Urinary bladder (tissue), 4 donors: ENCODE measurements around the gene GHDC. TPM values are rescaled to one million over a fixed set of nuclear protein-coding genes. Genes with fewer than 3 reads are reported as not detected.
"Not testable (repeated sequence)": the region's sequence is repeated elsewhere in the genome, so short reads cannot be mapped to it uniquely, and the experiment has no call there.

Source experiments
- DNase-seq: peaks from one replicate; pipeline ENCODE4 v3.0.0-alpha.2; 2015; ENCODE audit errors: extremely low spot score
- H3K27ac ChIP-seq: one replicate; pipeline ENCODE4 v1.5.1; 2013; ENCODE audit warnings: low read depth, mild to moderate bottlenecking, moderate library complexity
- H3K36me3 ChIP-seq: one replicate; pipeline ENCODE4 v1.6.1; 2013; ENCODE audit warnings: mild to moderate bottlenecking, moderate library complexity; ENCODE audit not compliant: insufficient read depth
- H3K4me1 ChIP-seq: one replicate; pipeline ENCODE4 v1.6.1; 2013; ENCODE audit warnings: mild to moderate bottlenecking, moderate library complexity; ENCODE audit not compliant: insufficient read depth
- H3K4me3 ChIP-seq: one replicate; pipeline ENCODE4 v1.5.1; 2013; ENCODE audit warnings: low read depth, low read length
- whole genome bisulfite sequencing: extraction: QIAGEN DNeasy Blood & Tissue Kit; methylation state at CpG from one replicate; pipeline ENCODE4 v1.1.7; 2013; 5-methylcytosine and 5-hydroxymethylcytosine counted together
- polyA plus RNA-seq: library from polyadenylated mRNA; stranded (reverse); fragments of 200-250 nt; gene quantifications from one replicate; pipeline ENCODE4 v1.2.3, GENCODE V29; 2013
- total RNA-seq: library from RNA; depleted of rRNA; stranded (reverse); fragments of >200 nt; gene quantifications from one replicate; pipeline ENCODE4 v1.2.3, GENCODE V29; 2014
- donor health status: healthy with polysubstance abuse.
- donor health status: healthy.

Gene GHDC
- total and polyA plus RNA-seq, 2 donors, result 6.7 to 32.0 TPM

- H3K4me3 ChIP-seq, H3K4me1 ChIP-seq, H3K27ac ChIP-seq, DNase-seq, H3K36me3 ChIP-seq: not testable (repeated sequence)
- WGBS, result 98% methylated on average over 7 of the region's 7 CpGs
Observed at GRCh38 chr17:42140690-42141089, 53.6 kb downstream of the GHDC start.

Other genes starting within 250 kb of the GHDC start
- gene CNP, start 227.7 kb downstream of the GHDC start, total RNA-seq, result 28.7 TPM
- gene CNP, start 227.7 kb downstream of the GHDC start, polyA plus RNA-seq, result 66.6 TPM
- gene DNAJC7, start 177.1 kb downstream of the GHDC start, total RNA-seq, result 69.9 TPM
- gene DNAJC7, start 177.1 kb downstream of the GHDC start, polyA plus RNA-seq, result 55.2 TPM
- gene NKIRAS2, start 174.4 kb downstream of the GHDC start, total RNA-seq, result 14.4 TPM
- gene NKIRAS2, start 174.4 kb downstream of the GHDC start, polyA plus RNA-seq, result 52.0 TPM
- gene C17orf113, start 143.9 kb downstream of the GHDC start, total RNA-seq, result 0.95 TPM
- gene C17orf113, start 143.9 kb downstream of the GHDC start, polyA plus RNA-seq, result 1.5 TPM
- gene ZNF385C, start 96.0 kb downstream of the GHDC start, total RNA-seq, result 1.2 TPM
- gene ZNF385C, start 96.0 kb downstream of the GHDC start, polyA plus RNA-seq, result 0.65 TPM
- 7.6 TPM for gene DHX58, start 81.8 kb downstream of the GHDC start, total RNA-seq
- 16.1 TPM for gene DHX58, start 81.8 kb downstream of the GHDC start, polyA plus RNA-seq
- 14.1 TPM for gene KAT2A, start 73.1 kb downstream of the GHDC start, total RNA-seq
- 44.3 TPM for gene KAT2A, start 73.1 kb downstream of the GHDC start, polyA plus RNA-seq
- not detected for gene HSPB9, start 71.7 kb downstream of the GHDC start, total RNA-seq
- gene HSPB9, start 71.7 kb downstream of the GHDC start, polyA plus RNA-seq, result 0.11 TPM
- 40.5 TPM for gene RAB5C, start 39.5 kb downstream of the GHDC start, total RNA-seq
- gene RAB5C, start 39.5 kb downstream of the GHDC start, polyA plus RNA-seq, result 198 TPM
- 0.79 TPM for gene KCNH4, start 13.4 kb downstream of the GHDC start, total RNA-seq
- gene KCNH4, start 13.4 kb downstream of the GHDC start, polyA plus RNA-seq, result 0.49 TPM
- not detected for gene HCRT, start 9.0 kb downstream of the GHDC start, total RNA-seq
- gene HCRT, start 9.0 kb downstream of the GHDC start, polyA plus RNA-seq, result not detected
- gene STAT5B, start 81.9 kb upstream of the GHDC start, total RNA-seq, result 37.6 TPM
- gene STAT5B, start 81.9 kb upstream of the GHDC start, polyA plus RNA-seq, result 66.3 TPM
- 14.9 TPM for gene STAT5A, start 94.0 kb upstream of the GHDC start, total RNA-seq
- 34.0 TPM for gene STAT5A, start 94.0 kb upstream of the GHDC start, polyA plus RNA-seq
- 96.4 TPM for gene STAT3, start 193.9 kb upstream of the GHDC start, total RNA-seq
- gene STAT3, start 193.9 kb upstream of the GHDC start, polyA plus RNA-seq, result 143 TPM
- gene CAVIN1, start 228.8 kb upstream of the GHDC start, total RNA-seq, result 296 TPM
- gene CAVIN1, start 228.8 kb upstream of the GHDC start, polyA plus RNA-seq, result 478 TPM